AG09319 (cell line): Measurements from ENCODE around the gene NTN5.

Source experiments
- DNase-seq: peaks from one replicate; pipeline ENCODE4 v3.0.0-alpha.2; 2010; ENCODE audit warnings: low read depth; ENCODE audit errors: extremely low read depth
- CTCF ChIP-seq: IDR thresholded peaks from 2 replicates; pipeline ENCODE4 v1.5.1; 2011; ENCODE audit warnings: low read depth, mild to moderate bottlenecking, inconsistent platforms, low read length, moderate library complexity

Gene NTN5

GRCh38 chr19:48629297-48629598 lies 43.6 kb downstream of the NTN5 start:
- no peak for DNase-seq
- TF ChIP-seq CTCF: no peak

- DNase-seq: no peak
- TF ChIP-seq CTCF: no peak
These were observed 44.1 kb downstream of the NTN5 start for GRCh38 chr19:48628486-48629296.

GRCh38 chr19:48627865-48628314 lies 44.9 kb downstream of the NTN5 start:
- DNase-seq: no peak
- TF ChIP-seq CTCF: no peak

DNA sequence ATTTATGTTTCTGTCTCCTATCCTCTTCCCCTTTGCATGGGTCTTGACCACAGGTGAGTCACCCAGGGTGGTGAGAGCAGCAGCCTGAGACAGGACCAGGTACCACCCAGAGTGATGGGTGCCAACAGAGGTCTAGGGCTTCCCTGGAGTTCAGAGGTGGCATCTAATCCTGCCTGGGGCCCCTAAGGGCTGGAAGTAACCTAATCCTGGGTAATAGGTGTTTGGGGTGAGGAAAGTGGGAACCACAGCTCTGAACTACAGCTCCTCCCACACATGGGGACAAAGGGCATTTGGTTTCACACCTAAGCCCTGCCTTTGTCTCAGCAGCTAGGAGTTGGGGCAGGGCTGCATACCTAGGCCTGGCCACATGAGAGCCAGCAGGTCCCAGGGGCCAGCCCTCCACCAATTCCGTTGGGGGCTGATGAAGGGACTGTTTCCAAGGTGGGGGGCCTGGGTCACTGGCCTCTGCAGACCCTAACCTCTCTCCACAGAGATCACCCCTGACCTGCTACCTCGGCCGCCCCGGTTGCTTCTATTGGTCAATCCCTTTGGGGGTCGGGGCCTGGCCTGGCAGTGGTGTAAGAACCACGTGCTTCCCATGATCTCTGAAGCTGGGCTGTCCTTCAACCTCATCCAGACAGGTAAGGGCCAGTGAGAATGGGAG lies 45.5 kb downstream of the NTN5 start:
- no peak for DNase-seq
- TF ChIP-seq CTCF: no peak

DNA sequence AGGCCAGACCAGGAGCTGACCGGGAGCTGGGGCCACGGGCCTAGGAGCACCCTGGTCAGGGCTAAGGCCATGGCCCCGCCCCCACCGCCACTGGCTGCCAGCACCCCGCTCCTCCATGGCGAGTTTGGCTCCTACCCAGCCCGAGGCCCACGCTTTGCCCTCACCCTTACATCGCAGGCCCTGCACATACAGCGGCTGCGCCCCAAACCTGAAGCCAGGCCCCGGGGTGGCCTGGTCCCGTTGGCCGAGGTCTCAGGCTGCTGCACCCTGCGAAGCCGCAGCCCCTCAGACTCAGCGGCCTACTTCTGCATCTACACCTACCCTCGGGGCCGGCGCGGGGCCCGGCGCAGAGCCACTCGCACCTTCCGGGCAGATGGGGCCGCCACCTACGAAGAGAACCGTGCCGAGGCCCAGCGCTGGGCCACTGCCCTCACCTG lies 46.9 kb downstream of the NTN5 start:
- no peak for TF ChIP-seq CTCF
- no peak for DNase-seq

- TF ChIP-seq CTCF: no peak
- DNase-seq: no peak
These were observed 47.8 kb downstream of the NTN5 start for GRCh38 chr19:48624791-48625723.
